Hematopoietic multipotent progenitor cell treated with erythropoietin and hydrocortisone succinate and interleukin-3 and kit ligand, for 8 days (in vitro differentiated cells): Measurements from ENCODE around the gene TLN1.

Experiments
- DNase-seq: peaks from one replicate; pipeline ENCODE4 v3.0.0-alpha.2; 2015

TLN1 gene

GRCh38 chr9:35681341-35682002 lies 50.5 kb downstream of the TLN1 start:
- DNase-seq, result no peak

- DNase-seq, result no peak
Observed at GRCh38 chr9:35680331-35681105, 51.5 kb downstream of the TLN1 start.

GRCh38 chr9:35679766-35680330 lies 52.1 kb downstream of the TLN1 start:
- no peak for DNase-seq

GRCh38 chr9:35679091-35679490 lies 52.9 kb downstream of the TLN1 start:
- no peak for DNase-seq

GRCh38 chr9:35675732-35676392 lies 56.1 kb downstream of the TLN1 start:
- DNase-seq, result no peak

GRCh38 chr9:35675204-35675603 lies 56.8 kb downstream of the TLN1 start:
- no peak for DNase-seq

GRCh38 chr9:35674025-35674361 lies 58.0 kb downstream of the TLN1 start:
- no peak for DNase-seq

- no peak for DNase-seq
Observed at GRCh38 chr9:35673132-35674024, 58.6 kb downstream of the TLN1 start, which contains the start of gene CA9. Gene CA9 (plus strand): TSS chr9:35673928. CDS start chr9:35673960, 32 bp downstream.

- DNase-seq, result no peak
Observed at GRCh38 chr9:35669331-35670145, 62.5 kb downstream of the TLN1 start.

- DNase-seq, result no peak
Observed at GRCh38 chr9:35667939-35668338, 64.1 kb downstream of the TLN1 start.

- DNase-seq, result no peak
Observed at GRCh38 chr9:35666549-35666948, 65.4 kb downstream of the TLN1 start.

GRCh38 chr9:35666045-35666444 lies 66.0 kb downstream of the TLN1 start:
- no peak for DNase-seq

- DNase-seq, result no peak
Observed at GRCh38 chr9:35665471-35665818, 66.5 kb downstream of the TLN1 start.

GRCh38 chr9:35664531-35665470 lies 67.2 kb downstream of the TLN1 start, which contains the start of gene ARHGEF39:
Gene ARHGEF39 (minus strand): TSS chr9:35665195. CDS start chr9:35665169, 26 bp downstream.
- peak; percentile 83 for DNase-seq

- no peak for DNase-seq
Observed at GRCh38 chr9:35662437-35662836, 69.6 kb downstream of the TLN1 start.

- DNase-seq, result no peak
Observed at GRCh38 chr9:35661756-35662350, 70.1 kb downstream of the TLN1 start.

GRCh38 chr9:35660966-35661415 lies 71.0 kb downstream of the TLN1 start:
- DNase-seq, result peak; percentile 19

GRCh38 chr9:35659340-35659739 lies 72.7 kb downstream of the TLN1 start:
- no peak for DNase-seq

GRCh38 chr9:35658968-35659220 lies 73.1 kb downstream of the TLN1 start:
- peak; percentile 65 for DNase-seq
